Mesenchymal stem cell (in vitro differentiated cells and primary cell): ENCODE results near the gene TMC3.

Experiments used
- DNase-seq: peaks from one replicate; pipeline ENCODE4 v3.0.0-alpha.2; 2013
- H2AFZ ChIP-seq: one replicate; pipeline ENCODE4 v1.6.1; 2013; ENCODE audit warnings: low read depth, mild to moderate bottlenecking, control low read depth, inconsistent platforms, low read length, moderate library complexity
- H2AK5ac ChIP-seq: 2 replicates; pipeline ENCODE4 v1.6.1; 2013; ENCODE audit warnings: low read length, moderate library complexity, mild to moderate bottlenecking, inconsistent platforms; ENCODE audit not compliant: severe bottlenecking
- H2BK120ac ChIP-seq: one replicate; pipeline ENCODE4 v1.6.1; 2013; ENCODE audit warnings: low read depth, mild to moderate bottlenecking, inconsistent platforms, low read length, moderate library complexity
- H2BK12ac ChIP-seq, 2 experiments: one replicate each; pipeline ENCODE4 v1.6.1; 2013; ENCODE audit warnings: inconsistent platforms in 2 of 2, low read length in 2 of 2, mild to moderate bottlenecking in 2 of 2, moderate library complexity in 2 of 2, control low read depth in 1 of 2
- H2BK15ac ChIP-seq: one replicate; pipeline ENCODE4 v1.6.1; 2013; ENCODE audit warnings: mild to moderate bottlenecking, low read depth, inconsistent platforms; ENCODE audit not compliant: poor library complexity, severe bottlenecking
- H2BK5ac ChIP-seq: 2 replicates; pipeline ENCODE4 v1.6.1; 2013; ENCODE audit warnings: low read depth, mild to moderate bottlenecking, low read length, control low read depth, inconsistent platforms; ENCODE audit not compliant: poor library complexity, severe bottlenecking
- H3K14ac ChIP-seq, 2 experiments: one replicate each; pipeline ENCODE4 v1.6.1; 2013; ENCODE audit warnings: inconsistent platforms in 2 of 2, low read length in 2 of 2, control low read depth in 1 of 2, mild to moderate bottlenecking in 1 of 2, moderate library complexity in 1 of 2
- H3K18ac ChIP-seq, 2 experiments: one replicate each; pipeline ENCODE4 v1.6.1; 2013; ENCODE audit warnings: inconsistent platforms in 2 of 2, low read length in 2 of 2, control low read depth in 1 of 2, low read depth in 1 of 2, mild to moderate bottlenecking in 1 of 2
- H3K23ac ChIP-seq, 2 experiments: one replicate each; pipeline ENCODE4 v1.6.1; 2013; ENCODE audit warnings: inconsistent platforms in 2 of 2, low read length in 2 of 2, mild to moderate bottlenecking in 2 of 2, moderate library complexity in 2 of 2, control low read depth in 1 of 2
- H3K27ac ChIP-seq: 2 replicates; pipeline ENCODE4 v1.5.1; 2013; ENCODE audit warnings: mild to moderate bottlenecking, moderate library complexity, low read length, control low read depth, inconsistent platforms; ENCODE audit not compliant: poor library complexity, severe bottlenecking
- H3K27me3 ChIP-seq, 2 experiments: 2 replicates each; pipeline versions ENCODE4 v1.6.1 to v1.7.0; 2013; ENCODE audit warnings: low read length in 2 of 2, mild to moderate bottlenecking in 2 of 2, moderate library complexity in 2 of 2, control low read depth in 1 of 2, inconsistent platforms in 1 of 2; ENCODE audit not compliant: control insufficient read depth in 1 of 2, insufficient read depth in 1 of 2
- H3K36me3 ChIP-seq, 2 experiments: 2 replicates each; pipeline versions ENCODE4 v1.6.1 to v1.7.0; 2013; ENCODE audit warnings: low read length in 2 of 2, control low read depth in 1 of 2, inconsistent platforms in 1 of 2, low read depth in 1 of 2, mild to moderate bottlenecking in 1 of 2; ENCODE audit not compliant: insufficient read depth in 2 of 2, control insufficient read depth in 1 of 2
- H3K4ac ChIP-seq, 2 experiments: one replicate each; pipeline ENCODE4 v1.6.1; 2013; ENCODE audit warnings: inconsistent platforms in 2 of 2, low read length in 2 of 2, mild to moderate bottlenecking in 2 of 2, moderate library complexity in 2 of 2, control low read depth in 1 of 2, low read depth in 1 of 2
- H3K4me1 ChIP-seq: 2 replicates; pipeline ENCODE4 v1.6.1; 2013; ENCODE audit warnings: low read depth, low read length, control low read depth; ENCODE audit not compliant: control insufficient read depth, insufficient read depth
- H3K4me2 ChIP-seq: 2 replicates; pipeline ENCODE4 v1.6.1; 2013; ENCODE audit warnings: low read length, mild to moderate bottlenecking, inconsistent platforms; ENCODE audit not compliant: poor library complexity, severe bottlenecking
- H3K4me3 ChIP-seq, 2 experiments: 2 replicates each; pipeline versions ENCODE4 v1.5.1 to v1.7.0; 2013; ENCODE audit warnings: low read length in 2 of 2, mild to moderate bottlenecking in 2 of 2, control low read depth in 1 of 2, low read depth in 1 of 2; ENCODE audit not compliant: insufficient read depth in 1 of 2
- H3K79me1 ChIP-seq: replicated peaks from 2 replicates; pipeline ENCODE4 v1.6.1; 2013; ENCODE audit warnings: mild to moderate bottlenecking, control low read depth, low read length, inconsistent platforms; ENCODE audit not compliant: poor library complexity, severe bottlenecking
- H3K9ac ChIP-seq: 2 replicates; pipeline ENCODE4 v1.7.0; 2013; ENCODE audit warnings: mild to moderate bottlenecking, low read length, moderate library complexity
- H3K9me3 ChIP-seq: 2 replicates; pipeline ENCODE4 v1.7.0; 2013; ENCODE audit warnings: mild to moderate bottlenecking, low read length; ENCODE audit not compliant: control insufficient read depth
- H4K8ac ChIP-seq: one replicate; pipeline ENCODE4 v1.6.1; 2013; ENCODE audit warnings: inconsistent platforms, mild to moderate bottlenecking, low read length, moderate library complexity
- H4K91ac ChIP-seq: one replicate; pipeline ENCODE4 v1.6.1; 2013; ENCODE audit warnings: mild to moderate bottlenecking, low read length, inconsistent platforms
- WGBS: methylation state at CpG from one replicate; pipeline ENCODE4 v1.1.7; 2013; ENCODE audit warnings: mixed read lengths; 5-methylcytosine and 5-hydroxymethylcytosine counted together

Gene TMC3

GRCh38 chr15:81302701-81303109 lies 71.3 kb downstream of the TMC3 start:
- DNase-seq, result no peak
- no peak overlapping the region for H3K14ac ChIP-seq

GRCh38 chr15:81301815-81302399 lies 72.1 kb downstream of the TMC3 start:
- Histone ChIP-seq H3K4me2 (no peak overlapping the region), H3K4me3 (no peak overlapping the region), H2BK12ac (no peak overlapping the region), H3K14ac (no peak overlapping the region), H2AK5ac (no peak overlapping the region), H3K36me3 (peaks cover 0 to 32% of the 10 kb centered on the region in 2 experiments), H4K91ac (no peak overlapping the region), H3K27me3 (peaks cover 0 to 59% of the 10 kb centered on the region in 2 experiments), H3K18ac (no peak overlapping the region), H3K79me1 (no peaks in the 10 kb centered on the region), H2AFZ (no peak overlapping the region), H4K8ac (no peak overlapping the region), H2BK120ac (no peak overlapping the region), H2BK15ac (no peak overlapping the region), H3K9me3 (no peaks in the 10 kb centered on the region), H2BK5ac (no peak overlapping the region), H3K27ac (no peak overlapping the region), H3K4ac (no peak overlapping the region), H3K23ac (no peak overlapping the region), H3K4me1 (peaks cover 5% of the 10 kb centered on the region), H3K9ac (no peak overlapping the region)
- no peak for DNase-seq
- 80% methylated on average over 5 of the region's 5 CpGs for WGBS

More at GRCh38 chr15:81302701-81303109, 71.3 kb downstream of the TMC3 start:
- Histone ChIP-seq H3K18ac (no peak overlapping the region), H3K36me3 (peaks cover 0 to 39% of the 10 kb centered on the region in 2 experiments), H3K27me3 (peaks cover 0 to 53% of the 10 kb centered on the region in 2 experiments), H3K9ac (no peak overlapping the region), H4K91ac (no peak overlapping the region), H3K79me1 (no peaks in the 10 kb centered on the region), H3K27ac (no peak overlapping the region), H3K4me2 (no peak overlapping the region), H2BK12ac (no peak overlapping the region), H3K4me1 (peaks cover 2% of the 10 kb centered on the region), H2AK5ac (no peak overlapping the region), H2BK120ac (no peak overlapping the region), H2BK5ac (no peak overlapping the region), H3K4me3 (no peak overlapping the region), H2BK15ac (no peak overlapping the region), H3K23ac (no peak overlapping the region), H3K4ac (no peak overlapping the region), H3K9me3 (no peaks in the 10 kb centered on the region), H2AFZ (no peak overlapping the region), H4K8ac (no peak overlapping the region)
- 93% methylated on average over 6 of the region's 6 CpGs for WGBS

- peaks cover 8% of the 10 kb centered on the region for H3K4me1 ChIP-seq
- no peak overlapping the region for H4K8ac ChIP-seq
- H3K79me1 ChIP-seq, result no peaks in the 10 kb centered on the region
- H2BK12ac ChIP-seq, result no peak overlapping the region
- H3K18ac ChIP-seq, result no peak overlapping the region
- H3K9me3 ChIP-seq, result no peaks in the 10 kb centered on the region
- H3K23ac ChIP-seq, result no peak overlapping the region
- H3K27ac ChIP-seq, result no peak overlapping the region
- no peak overlapping the region for H3K14ac ChIP-seq
- H3K4me3 ChIP-seq, result no peak overlapping the region
- H3K9ac ChIP-seq, result no peak overlapping the region
- WGBS, result 91% methylated on average over 4 of the region's 4 CpGs
- peaks cover 0 to 62% of the 10 kb centered on the region in 2 experiments for H3K27me3 ChIP-seq
- H3K36me3 ChIP-seq, result peaks cover 0 to 26% of the 10 kb centered on the region in 2 experiments
- DNase-seq, result no peak
- H3K4ac ChIP-seq, result no peak overlapping the region
- no peak overlapping the region for H2BK5ac ChIP-seq
- no peak overlapping the region for H4K91ac ChIP-seq
- H2AFZ ChIP-seq, result no peak overlapping the region
- no peak overlapping the region for H2BK15ac ChIP-seq
- H3K4me2 ChIP-seq, result no peak overlapping the region
- no peak overlapping the region for H2AK5ac ChIP-seq
- no peak overlapping the region for H2BK120ac ChIP-seq
Observed at GRCh38 chr15:81301385-81301784, 72.6 kb downstream of the TMC3 start.

DNA sequence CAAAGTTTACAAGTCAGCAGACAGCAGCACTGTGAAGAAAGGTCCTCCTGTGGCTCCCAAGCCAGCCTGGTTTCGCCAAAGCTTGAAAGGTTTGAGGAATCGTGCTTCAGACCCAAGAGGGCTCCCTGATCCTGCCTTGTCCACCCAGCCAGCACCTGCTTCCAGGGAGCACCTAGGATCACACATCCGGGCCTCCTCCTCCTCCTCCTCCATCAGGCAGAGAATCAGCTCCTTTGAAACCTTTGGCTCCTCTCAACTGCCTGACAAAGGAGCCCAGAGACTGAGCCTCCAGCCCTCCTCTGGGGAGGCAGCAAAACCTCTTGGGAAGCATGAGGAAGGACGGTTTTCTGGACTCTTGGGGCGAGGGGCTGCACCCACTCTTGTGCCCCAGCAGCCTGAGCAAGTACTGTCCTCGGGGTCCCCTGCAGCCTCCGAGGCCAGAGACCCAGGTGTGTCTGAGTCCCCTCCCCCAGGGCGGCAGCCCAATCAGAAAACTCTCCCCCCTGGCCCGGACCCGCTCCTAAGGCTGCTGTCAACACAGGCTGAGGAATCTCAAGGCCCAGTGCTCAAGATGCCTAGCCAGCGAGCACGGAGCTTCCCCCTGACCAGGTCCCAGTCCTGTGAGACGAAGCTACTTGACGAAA lies 74.3 kb downstream of the TMC3 start:
- H3K4me1 ChIP-seq, result peaks cover 8% of the 10 kb centered on the region
- H2BK12ac ChIP-seq, result no peak overlapping the region
- no peak overlapping the region for H4K91ac ChIP-seq
- H2BK15ac ChIP-seq, result no peak overlapping the region
- H4K8ac ChIP-seq, result no peak overlapping the region
- H3K27me3 ChIP-seq, result peaks cover 0 to 69% of the 10 kb centered on the region in 2 experiments
- H3K27ac ChIP-seq, result no peak overlapping the region
- no peak overlapping the region for H3K9ac ChIP-seq
- DNase-seq, result no peak
- no peak overlapping the region for H2BK120ac ChIP-seq
- H3K79me1 ChIP-seq, result no peaks in the 10 kb centered on the region
- H3K18ac ChIP-seq, result no peak overlapping the region
- no peak overlapping the region for H2AK5ac ChIP-seq
- no peak overlapping the region for H2AFZ ChIP-seq
- no peak overlapping the region for H3K4me3 ChIP-seq
- H3K4ac ChIP-seq, result no peak overlapping the region
- no peak overlapping the region for H3K23ac ChIP-seq
- no peak overlapping the region for H3K14ac ChIP-seq
- H3K36me3 ChIP-seq, result peaks cover 0 to 17% of the 10 kb centered on the region in 2 experiments
- no peaks in the 10 kb centered on the region for H3K9me3 ChIP-seq
- WGBS, result 79% methylated on average over 14 of the region's 14 CpGs
- no peak overlapping the region for H2BK5ac ChIP-seq
- H3K4me2 ChIP-seq, result no peak overlapping the region
